Esophagus muscularis mucosa (tissue), 4 donors: Measurements from ENCODE around the gene CSRP1. TPM values are rescaled to one million over a fixed set of nuclear protein-coding genes. Genes with fewer than 3 reads are reported as not detected.

Experiments used
- DNase-seq: peaks from one replicate; pipeline ENCODE4 v3.0.0-alpha.2; 2017; ENCODE audit errors: extremely low spot score
- H3K27ac ChIP-seq, 4 donors: fragments of 200-600 bp; sonication (generic); replicated peaks in 1 of 4; 1 replicate in 3 of 4; 2 replicates in 1 of 4; pipeline ENCODE4 v1.5.1; 2016 to 2019; ENCODE audit warnings: mild to moderate bottlenecking in 1 of 4
- H3K27me3 ChIP-seq, 4 donors: fragments of 200-600 bp; sonication (generic); one replicate each; pipeline versions ENCODE4 v1.5.1 to v1.6.0; 2016 to 2019
- H3K36me3 ChIP-seq, 4 donors: fragments of 200-600 bp; sonication (generic); one replicate each; pipeline ENCODE4 v1.5.1; 2016 to 2019
- H3K4me1 ChIP-seq, 4 donors: fragments of 200-600 bp; sonication (generic); one replicate each; pipeline ENCODE4 v1.5.1; 2016 to 2019
- H3K4me3 ChIP-seq, 4 donors: fragments of 200-600 bp; sonication (generic); 1 replicate in 2 of 4; 2 replicates in 2 of 4; pipeline ENCODE4 v1.5.1; 2016 to 2019; ENCODE audit warnings: mild to moderate bottlenecking in 4 of 4, moderate library complexity in 1 of 4
- H3K9me3 ChIP-seq, 4 donors: fragments of 200-600 bp; sonication (generic); 1 replicate in 3 of 4; 2 replicates in 1 of 4; pipeline ENCODE4 v1.5.1; 2016 to 2019
- EP300 ChIP-seq: sonication (generic); formaldehyde crosslinking; IDR thresholded peaks from one replicate; pipeline ENCODE4 v1.6.1; 2017; ENCODE audit warnings: antibody characterized with exemption
- POLR2A ChIP-seq: fragments of 450-650 bp; IDR thresholded peaks from one replicate; pipeline ENCODE4 v1.6.1; 2017; ENCODE audit warnings: antibody characterized with exemption, moderate library complexity, mild to moderate bottlenecking, low read depth
- POLR2AphosphoS5 ChIP-seq, 2 donors: sonication (generic); formaldehyde crosslinking; IDR thresholded peaks; one replicate each; pipeline ENCODE4 v1.6.1; 2017; ENCODE audit warnings: antibody characterized with exemption in 2 of 2
- WGBS: methylation state at CpG from one replicate; pipeline ENCODE4 v1.1.5; 2018; 5-methylcytosine and 5-hydroxymethylcytosine counted together
- intact Hi-C: fragments of 100-400 bp; cut with DNase I; formaldehyde crosslinking; loops from one replicate; pipeline ENCODE4 v1.15.1; 2023
- total RNA-seq, 4 donors: library from RNA; depleted of rRNA; stranded (reverse); fragments of >200 nt; gene quantifications; one replicate each; pipeline versions ENCODE4 v1.1.0 to v1.2.1, GENCODE V29; 2016
- TF ChIP-seq, protein P1 (sequence below), 3 experiments: fragments of 200-600 bp in 2 of 3; fragments of 450-650 bp in 1 of 3; sonication (generic) in 2 of 3; IDR thresholded peaks; one replicate each; pipeline ENCODE4 v1.5.1; 2017 to 2019; ENCODE audit warnings: antibody characterized with exemption in 3 of 3, mild to moderate bottlenecking in 2 of 3, moderate library complexity in 1 of 3

CSRP1 gene
- total RNA-seq, 4 donors from 2014 or later: 3,645 to 7,984 (median 5,321) TPM

DNA sequence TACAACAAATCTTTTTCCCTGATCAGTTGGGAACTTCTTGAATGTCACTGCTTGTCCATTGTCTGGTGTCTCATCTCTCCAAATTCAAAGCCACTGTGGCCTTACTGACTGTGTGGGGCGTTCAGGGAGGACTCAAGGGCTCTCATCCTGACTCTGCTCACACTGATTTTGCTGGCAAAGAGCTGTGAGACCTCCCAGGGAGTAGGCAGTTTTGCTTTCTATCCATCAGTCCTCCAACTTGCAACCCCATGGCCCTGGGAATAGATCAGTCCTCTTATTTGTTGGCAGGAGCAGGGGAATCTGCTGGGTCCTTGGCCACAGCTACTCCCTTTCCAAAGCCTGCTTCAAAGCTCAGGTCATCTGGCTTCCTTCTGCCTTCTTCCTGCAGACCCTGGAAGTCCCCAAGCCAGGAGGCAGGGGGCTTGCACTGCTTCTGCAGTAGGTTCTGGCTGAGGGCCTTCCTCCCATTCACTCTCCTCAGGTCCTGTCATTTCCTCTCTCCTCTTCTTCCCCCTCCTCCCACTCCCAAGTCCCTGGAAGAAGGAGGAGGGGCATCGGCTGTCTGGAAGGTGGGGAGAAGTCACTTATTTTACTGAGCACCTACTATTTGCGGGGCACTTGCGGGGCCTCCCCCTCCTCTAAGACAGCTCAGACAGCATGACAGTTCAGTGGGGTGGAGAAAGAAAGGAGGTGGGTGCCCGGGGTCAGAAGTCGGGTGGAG is 31.1 kb upstream of the CSRP1 start:
- Histone ChIP-seq H3K4me3 (peak overlapping the region; percentile 70 to 81 (median 74)), H3K27me3 (no peaks in the 10 kb centered on the region), H3K27ac (peak overlapping the region; percentile 84 to 87 (median 85)), H3K36me3 (no peaks in the 10 kb centered on the region), H3K9me3 (no peaks in the 10 kb centered on the region), H3K4me1 (peaks cover 59 to 89% (median 85%) of the 10 kb centered on the region in 4 donors)
- DNase-seq: no peak
- intact Hi-C loops: no loop called here
- TF ChIP-seq POLR2AphosphoS5 (IDR thresholded peaks at IDR 0.05) (no peak), POLR2A (no peak), EP300 (no peak)
- TF ChIP-seq, protein P1, sequence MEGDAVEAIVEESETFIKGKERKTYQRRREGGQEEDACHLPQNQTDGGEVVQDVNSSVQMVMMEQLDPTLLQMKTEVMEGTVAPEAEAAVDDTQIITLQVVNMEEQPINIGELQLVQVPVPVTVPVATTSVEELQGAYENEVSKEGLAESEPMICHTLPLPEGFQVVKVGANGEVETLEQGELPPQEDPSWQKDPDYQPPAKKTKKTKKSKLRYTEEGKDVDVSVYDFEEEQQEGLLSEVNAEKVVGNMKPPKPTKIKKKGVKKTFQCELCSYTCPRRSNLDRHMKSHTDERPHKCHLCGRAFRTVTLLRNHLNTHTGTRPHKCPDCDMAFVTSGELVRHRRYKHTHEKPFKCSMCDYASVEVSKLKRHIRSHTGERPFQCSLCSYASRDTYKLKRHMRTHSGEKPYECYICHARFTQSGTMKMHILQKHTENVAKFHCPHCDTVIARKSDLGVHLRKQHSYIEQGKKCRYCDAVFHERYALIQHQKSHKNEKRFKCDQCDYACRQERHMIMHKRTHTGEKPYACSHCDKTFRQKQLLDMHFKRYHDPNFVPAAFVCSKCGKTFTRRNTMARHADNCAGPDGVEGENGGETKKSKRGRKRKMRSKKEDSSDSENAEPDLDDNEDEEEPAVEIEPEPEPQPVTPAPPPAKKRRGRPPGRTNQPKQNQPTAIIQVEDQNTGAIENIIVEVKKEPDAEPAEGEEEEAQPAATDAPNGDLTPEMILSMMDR (IDR thresholded peaks at IDR 0.05): no peak
- WGBS: 33% methylated on average over 6 of the region's 6 CpGs

DNA sequence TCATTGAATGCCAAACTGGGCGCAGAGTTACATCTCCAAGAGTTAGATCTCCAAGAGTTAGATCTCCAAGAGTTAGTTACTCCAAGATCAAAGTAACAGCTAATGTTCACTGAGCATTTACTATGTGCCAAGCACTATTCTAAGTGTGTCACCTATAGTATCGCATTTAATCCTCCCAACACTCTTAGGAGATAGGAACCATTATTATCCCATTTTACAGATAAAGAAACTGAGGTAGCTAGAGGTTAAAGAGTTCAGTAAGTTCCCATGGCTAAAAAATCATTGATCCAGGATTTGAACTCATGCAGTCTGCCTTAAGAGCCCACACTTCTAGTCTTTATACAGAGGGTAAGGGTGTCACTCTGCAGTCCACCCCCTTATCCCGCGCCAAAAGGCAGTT is 30.5 kb upstream of the CSRP1 start:
- no peaks in the 10 kb centered on the region for H3K36me3 ChIP-seq
- H3K4me1 ChIP-seq: peaks cover 59 to 87% (median 83%) of the 10 kb centered on the region in 4 donors
- no peak overlapping the region for H3K4me3 ChIP-seq
- H3K9me3 ChIP-seq: no peaks in the 10 kb centered on the region
- 98% methylated on average over 4 of the region's 4 CpGs for WGBS
- intact Hi-C loops: no loop called here
- no peaks in the 10 kb centered on the region for H3K27me3 ChIP-seq
- H3K27ac ChIP-seq: peak overlapping the region; percentile 84 to 87 (median 85)
- no peak for TF ChIP-seq EP300
- TF ChIP-seq, protein P1 (IDR thresholded peaks at IDR 0.05): no peak
- no peak for TF ChIP-seq POLR2AphosphoS5 (IDR thresholded peaks at IDR 0.05)
- no peak for TF ChIP-seq POLR2A
- no peak for DNase-seq

GRCh38 chr1:201537028-201537427 is 30.1 kb upstream of the CSRP1 start:
- no peak for TF ChIP-seq EP300
- no peak for TF ChIP-seq POLR2A
- no peak for TF ChIP-seq POLR2AphosphoS5 (IDR thresholded peaks at IDR 0.05)
- TF ChIP-seq, protein P1 (IDR thresholded peaks at IDR 0.05): no peak
- H3K9me3 ChIP-seq: no peaks in the 10 kb centered on the region
- no peaks in the 10 kb centered on the region for H3K27me3 ChIP-seq
- 54% methylated on average over 2 of the region's 2 CpGs for WGBS
- peak overlapping the region; percentile 84 to 87 (median 85) for H3K27ac ChIP-seq
- no peaks in the 10 kb centered on the region for H3K36me3 ChIP-seq
- no peak for DNase-seq
- H3K4me1 ChIP-seq: peaks cover 58 to 86% (median 83%) of the 10 kb centered on the region in 4 donors
- intact Hi-C loops: no loop called here
- H3K4me3 ChIP-seq: peak overlapping the region in 2 of 4 donors; percentile 11 to 13

DNA sequence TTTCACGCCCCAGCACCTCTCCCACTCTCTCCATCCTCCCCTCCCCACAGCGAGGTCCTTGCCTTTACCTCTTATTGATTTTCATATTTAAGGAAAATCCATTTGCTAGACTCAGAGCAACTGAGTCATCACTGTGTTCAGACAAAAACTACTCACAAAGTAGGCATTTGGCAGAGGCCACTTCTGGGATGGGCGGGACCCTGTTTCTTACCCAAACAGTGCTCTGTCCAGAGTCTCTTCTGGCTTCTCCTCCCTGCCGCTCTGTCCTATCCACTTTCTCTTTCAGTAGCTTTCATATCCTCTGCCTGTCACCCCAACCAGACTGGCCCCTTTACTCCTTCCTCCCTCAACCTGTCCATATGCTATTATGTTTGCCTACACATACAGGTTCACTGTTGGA is 29.6 kb upstream of the CSRP1 start:
- intact Hi-C loops: no loop called here
- Histone ChIP-seq H3K4me1 (peaks cover 58 to 86% (median 83%) of the 10 kb centered on the region in 4 donors), H3K27ac (peak overlapping the region; percentile 84 to 87 (median 85)), H3K27me3 (no peaks in the 10 kb centered on the region), H3K36me3 (no peaks in the 10 kb centered on the region), H3K9me3 (no peaks in the 10 kb centered on the region), H3K4me3 (peak overlapping the region in 2 of 4 donors; percentile 11 to 13)
- TF ChIP-seq POLR2AphosphoS5 (IDR thresholded peaks at IDR 0.05): peak; percentile 43 to 70
- no peak for TF ChIP-seq POLR2A
- WGBS: 66% methylated on average over 4 of the region's 4 CpGs
- DNase-seq: no peak

DNA sequence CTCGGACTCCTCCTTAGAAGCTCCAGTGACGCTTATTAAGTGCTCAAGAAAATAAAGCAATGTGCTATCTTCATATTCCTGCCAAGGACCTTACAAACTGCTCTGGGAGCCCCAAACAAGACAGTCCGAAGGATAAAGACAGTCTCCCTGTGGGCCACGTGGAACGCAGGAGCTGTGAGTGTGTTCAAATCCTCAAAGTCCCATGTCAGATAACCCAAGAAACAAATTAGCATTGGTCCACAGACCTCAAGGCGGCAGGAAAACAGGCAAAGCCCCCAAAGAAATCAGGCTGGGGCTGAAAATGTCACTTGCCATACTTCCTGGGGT is 29.0 kb upstream of the CSRP1 start:
- TF ChIP-seq, protein P1 (IDR thresholded peaks at IDR 0.05): no peak
- TF ChIP-seq POLR2AphosphoS5 (IDR thresholded peaks at IDR 0.05): no peak
- no peak for TF ChIP-seq POLR2A
- TF ChIP-seq EP300: no peak
- DNase-seq: no peak
- Histone ChIP-seq H3K4me3 (no peak overlapping the region), H3K36me3 (no peaks in the 10 kb centered on the region), H3K9me3 (no peaks in the 10 kb centered on the region), H3K4me1 (peaks cover 57 to 86% (median 83%) of the 10 kb centered on the region in 4 donors), H3K27ac (peak overlapping the region; percentile 84 to 87 (median 85)), H3K27me3 (no peaks in the 10 kb centered on the region)
- 51% methylated on average over 6 of the region's 6 CpGs for WGBS
- intact Hi-C loops: no loop called here
